ENCODE results near the gene AKAP6.

The AKAP6 gene

GRCh38 chr14:32722631-32723183 is 393.6 kb downstream of the AKAP6 start:
- no peak for DNase-seq

- DNase-seq: no peak
Measured at GRCh38 chr14:32724867-32725471, 395.9 kb downstream of the AKAP6 start.

- DNase-seq: no peak
Measured at GRCh38 chr14:32726516-32726915, 397.4 kb downstream of the AKAP6 start.

GRCh38 chr14:32727832-32728231 is 398.7 kb downstream of the AKAP6 start:
- no peak for DNase-seq

- DNase-seq: no peak
Measured at GRCh38 chr14:32728526-32728925, 399.4 kb downstream of the AKAP6 start.

GRCh38 chr14:32728976-32729375 is 399.9 kb downstream of the AKAP6 start:
- no peak for DNase-seq

GRCh38 chr14:32731249-32731648 is 402.2 kb downstream of the AKAP6 start:
- DNase-seq: no peak

GRCh38 chr14:32733015-32733414 is 403.9 kb downstream of the AKAP6 start:
- no peak for DNase-seq

- DNase-seq: no peak
Measured at GRCh38 chr14:32734261-32734660, 405.2 kb downstream of the AKAP6 start.

- DNase-seq: no peak
Measured at GRCh38 chr14:32737621-32738020, 408.5 kb downstream of the AKAP6 start.

GRCh38 chr14:32738206-32738871 is 409.2 kb downstream of the AKAP6 start:
- no peak for DNase-seq

GRCh38 chr14:32744811-32745445 is 415.8 kb downstream of the AKAP6 start:
- DNase-seq: no peak

GRCh38 chr14:32754209-32754608 is 425.1 kb downstream of the AKAP6 start:
- no peak for DNase-seq

- DNase-seq: no peak
Measured at GRCh38 chr14:32756173-32756572, 427.1 kb downstream of the AKAP6 start.

GRCh38 chr14:32756775-32757174 is 427.7 kb downstream of the AKAP6 start:
- DNase-seq: no peak

GRCh38 chr14:32757568-32757967 is 428.5 kb downstream of the AKAP6 start:
- no peak for DNase-seq

GRCh38 chr14:32761381-32761968 is 432.4 kb downstream of the AKAP6 start:
- no peak for DNase-seq

- DNase-seq: no peak
Measured at GRCh38 chr14:32762886-32763285, 433.8 kb downstream of the AKAP6 start.

- DNase-seq: no peak
Measured at GRCh38 chr14:32763673-32764072, 434.6 kb downstream of the AKAP6 start.

- no peak for DNase-seq
Measured at GRCh38 chr14:32764131-32764530, 435.0 kb downstream of the AKAP6 start.

GRCh38 chr14:32770422-32770821 is 441.3 kb downstream of the AKAP6 start:
- DNase-seq: no peak

- no peak for DNase-seq
Measured at GRCh38 chr14:32774214-32774613, 445.1 kb downstream of the AKAP6 start.

- no peak for DNase-seq
Measured at GRCh38 chr14:32779840-32780239, 450.7 kb downstream of the AKAP6 start.

GRCh38 chr14:32784405-32784804 is 455.3 kb downstream of the AKAP6 start:
- DNase-seq: no peak

Data from activated CD4-positive, alpha-beta T cell treated with anti-CD3 and anti-CD28 coated beads, Interleukin-2, amount 50 U/mL, for 16 hours (primary cell).